Body of pancreas (tissue), 4 donors: ENCODE measurements around the gene DYRK2. TPM values are rescaled to one million over a fixed set of nuclear protein-coding genes. Genes with fewer than 3 reads are reported as not detected.

Experiments
- ATAC-seq: fragments of 150-250 bp; one replicate; pipeline ENCODE4 v1.9.1; 2016
- DNase-seq, 4 donors: peaks; one replicate each; pipeline ENCODE4 v3.0.0-alpha.2; 2019
- H3K27ac ChIP-seq, 4 donors: fragments of 200-600 bp; sonication (generic); 1 replicate in 3 of 4; 2 replicates in 1 of 4; pipeline versions ENCODE4 v1.5.1 to v1.6.1; 2016 to 2019; ENCODE audit warnings: mild to moderate bottlenecking in 1 of 4, mixed read lengths in 1 of 4, moderate library complexity in 1 of 4
- H3K27me3 ChIP-seq, 2 donors: fragments of 200-600 bp; sonication (generic); one replicate each; pipeline ENCODE4 v1.6.0; 2016; ENCODE audit warnings: mild to moderate bottlenecking in 1 of 2
- H3K36me3 ChIP-seq, 2 donors: fragments of 200-600 bp; sonication (generic); replicated peaks in 1 of 2; 2 replicates each; pipeline ENCODE4 v1.5.1; 2016; ENCODE audit warnings: low read depth in 2 of 2; ENCODE audit not compliant: insufficient read depth in 1 of 2
- H3K4me1 ChIP-seq: fragments of 200-600 bp; sonication (generic); one replicate; pipeline ENCODE4 v1.6.0; 2016
- H3K4me3 ChIP-seq, 2 donors: fragments of 200-600 bp; sonication (generic); 1 replicate in 1 of 2; 2 replicates in 1 of 2; pipeline ENCODE4 v1.5.1; 2016 to 2019
- H3K9me3 ChIP-seq, 3 donors: fragments of 200-600 bp; sonication (generic); 1 replicate in 2 of 3; 2 replicates in 1 of 3; pipeline ENCODE4 v1.5.1; 2016
- POLR2A ChIP-seq, 3 donors: fragments of 450-650 bp; IDR thresholded peaks; one replicate each; pipeline ENCODE4 v1.6.1; 2016; ENCODE audit warnings: antibody characterized with exemption in 3 of 3, mild to moderate bottlenecking in 2 of 3
- WGBS, 2 donors: methylation state at CpG; one replicate each; pipeline ENCODE4 v1.1.5; 2017; 5-methylcytosine and 5-hydroxymethylcytosine counted together
- intact Hi-C: fragments of 100-400 bp; cut with DNase I; formaldehyde crosslinking; loops from one replicate; pipeline ENCODE4 v1.15.1; 2023
- total RNA-seq, 2 donors: library from RNA; depleted of rRNA; stranded (reverse); fragments of >200 nt; gene quantifications; one replicate each; pipeline ENCODE4 v1.1.0, GENCODE V29; 2016
- TF ChIP-seq, protein P1 (sequence below), 7 experiments: fragments of 450-650 bp in 4 of 7; fragments of 200-600 bp in 3 of 7; sonication (generic) in 3 of 7; IDR thresholded peaks; one replicate each; pipeline ENCODE4 v1.5.1; 2016 to 2019; ENCODE audit warnings: antibody characterized with exemption in 7 of 7

Gene DYRK2
- total RNA-seq, 2 donors from 2014 or later = 15.6 to 19.8 TPM

DNA sequence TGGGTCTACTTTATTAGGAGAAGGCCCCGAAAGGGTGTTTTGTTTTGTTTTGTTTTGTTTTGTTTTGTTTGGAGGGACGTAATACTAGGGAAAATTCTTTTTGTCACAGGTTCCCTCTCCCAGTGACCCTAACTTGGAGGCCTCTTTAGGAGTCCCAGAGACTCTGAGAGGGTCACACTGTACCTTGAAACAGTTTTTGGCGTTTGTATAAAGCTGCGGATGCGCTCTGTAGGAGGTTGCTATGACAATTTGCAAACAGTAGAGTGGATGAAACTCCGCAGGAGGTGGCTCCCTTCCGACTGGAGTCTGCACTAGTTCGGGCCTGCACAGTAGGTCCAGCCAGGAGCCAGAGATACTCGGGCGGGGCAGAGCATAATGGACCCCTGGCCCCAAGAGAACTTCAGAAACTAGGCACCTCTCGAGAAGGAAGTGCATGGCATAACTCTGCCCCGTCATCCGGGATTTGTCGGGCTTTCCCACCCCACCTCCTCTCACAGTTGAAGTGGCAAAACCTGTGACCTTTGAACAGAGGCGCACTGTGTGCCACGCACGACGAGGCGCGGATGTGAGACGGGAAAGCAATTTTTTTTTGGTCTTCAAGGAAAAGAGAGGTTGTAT lies 1.3 kb upstream of the DYRK2 start:
- peak; percentile 45 to 65 (median 54) for DNase-seq
- WGBS, 2 donors = 41 to 44% methylated on average over 21 of the region's 21 CpGs
- H3K4me3 ChIP-seq = no peak overlapping the region
- peak; percentile 20 for ATAC-seq
- peaks cover 22% of the 10 kb centered on the region for H3K4me1 ChIP-seq
- no peaks in the 10 kb centered on the region for H3K36me3 ChIP-seq
- intact Hi-C loops = no loop called here
- peak overlapping the region; percentile 83 to 99 (median 96) for H3K27ac ChIP-seq
- H3K9me3 ChIP-seq = no peaks in the 10 kb centered on the region
- TF ChIP-seq POLR2A (IDR thresholded peaks at IDR 0.05) = no peak
- TF ChIP-seq, protein P1, sequence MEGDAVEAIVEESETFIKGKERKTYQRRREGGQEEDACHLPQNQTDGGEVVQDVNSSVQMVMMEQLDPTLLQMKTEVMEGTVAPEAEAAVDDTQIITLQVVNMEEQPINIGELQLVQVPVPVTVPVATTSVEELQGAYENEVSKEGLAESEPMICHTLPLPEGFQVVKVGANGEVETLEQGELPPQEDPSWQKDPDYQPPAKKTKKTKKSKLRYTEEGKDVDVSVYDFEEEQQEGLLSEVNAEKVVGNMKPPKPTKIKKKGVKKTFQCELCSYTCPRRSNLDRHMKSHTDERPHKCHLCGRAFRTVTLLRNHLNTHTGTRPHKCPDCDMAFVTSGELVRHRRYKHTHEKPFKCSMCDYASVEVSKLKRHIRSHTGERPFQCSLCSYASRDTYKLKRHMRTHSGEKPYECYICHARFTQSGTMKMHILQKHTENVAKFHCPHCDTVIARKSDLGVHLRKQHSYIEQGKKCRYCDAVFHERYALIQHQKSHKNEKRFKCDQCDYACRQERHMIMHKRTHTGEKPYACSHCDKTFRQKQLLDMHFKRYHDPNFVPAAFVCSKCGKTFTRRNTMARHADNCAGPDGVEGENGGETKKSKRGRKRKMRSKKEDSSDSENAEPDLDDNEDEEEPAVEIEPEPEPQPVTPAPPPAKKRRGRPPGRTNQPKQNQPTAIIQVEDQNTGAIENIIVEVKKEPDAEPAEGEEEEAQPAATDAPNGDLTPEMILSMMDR (IDR thresholded peaks at IDR 0.05) = no peak
- H3K27me3 ChIP-seq = no peaks in the 10 kb centered on the region

GRCh38 chr12:67647799-67648520 lies 585 bp upstream of the DYRK2 start:
- Histone ChIP-seq H3K4me1 (peaks cover 22% of the 10 kb centered on the region), H3K4me3 (peak overlapping the region; percentile 54 to 77), H3K27ac (peak overlapping the region; percentile 83 to 99 (median 96)), H3K36me3 (no peaks in the 10 kb centered on the region), H3K27me3 (no peaks in the 10 kb centered on the region), H3K9me3 (no peaks in the 10 kb centered on the region)
- DNase-seq (peak; percentile 77 to 86 (median 82)), ATAC-seq (peak; percentile 75)
- intact Hi-C loops = no loop called here
- peak in 2 of 3 donors; percentile 69 to 75 for TF ChIP-seq POLR2A (IDR thresholded peaks at IDR 0.05)
- TF ChIP-seq, protein P1 (IDR thresholded peaks at IDR 0.05) = peak in 6 of 7 experiments; percentile 13 to 79 (median 54)
- WGBS, 2 donors = 1% methylated on average over 38 to 41 of the region's 41 CpGs

DNA sequence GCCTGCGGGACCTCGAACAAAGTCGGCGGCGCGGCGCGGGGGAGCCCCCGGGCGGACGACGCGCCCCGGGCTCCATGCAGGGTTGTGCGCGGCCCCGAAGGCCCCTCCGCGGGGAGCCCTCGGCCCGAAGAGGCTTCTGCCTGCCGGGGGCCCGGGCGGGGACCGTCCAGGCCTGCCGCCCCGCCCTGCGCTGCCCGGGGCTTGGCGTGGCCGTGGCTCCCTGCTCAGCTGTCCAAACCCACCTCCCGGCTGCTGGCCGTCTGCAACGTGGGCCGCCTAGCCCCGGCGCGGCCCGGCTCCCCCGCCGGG lies 670 bp downstream of the DYRK2 start:
- Histone ChIP-seq H3K27me3 (no peaks in the 10 kb centered on the region), H3K27ac (peak overlapping the region; percentile 72 to 99 (median 96)), H3K4me3 (peak overlapping the region; percentile 83 to 91), H3K4me1 (peaks cover 22% of the 10 kb centered on the region), H3K36me3 (no peaks in the 10 kb centered on the region), H3K9me3 (no peaks in the 10 kb centered on the region)
- no peak for TF ChIP-seq POLR2A (IDR thresholded peaks at IDR 0.05)
- TF ChIP-seq, protein P1 (IDR thresholded peaks at IDR 0.05) = no peak
- DNase-seq (peak in 1 of 4 donors; percentile 24), ATAC-seq (peak; percentile 27)
- intact Hi-C loops = no loop called here
- WGBS, 2 donors = 0% methylated on average over 27 of the region's 41 CpGs; no CpG with 5 or more reads in 1 of the 2 donors

DNA sequence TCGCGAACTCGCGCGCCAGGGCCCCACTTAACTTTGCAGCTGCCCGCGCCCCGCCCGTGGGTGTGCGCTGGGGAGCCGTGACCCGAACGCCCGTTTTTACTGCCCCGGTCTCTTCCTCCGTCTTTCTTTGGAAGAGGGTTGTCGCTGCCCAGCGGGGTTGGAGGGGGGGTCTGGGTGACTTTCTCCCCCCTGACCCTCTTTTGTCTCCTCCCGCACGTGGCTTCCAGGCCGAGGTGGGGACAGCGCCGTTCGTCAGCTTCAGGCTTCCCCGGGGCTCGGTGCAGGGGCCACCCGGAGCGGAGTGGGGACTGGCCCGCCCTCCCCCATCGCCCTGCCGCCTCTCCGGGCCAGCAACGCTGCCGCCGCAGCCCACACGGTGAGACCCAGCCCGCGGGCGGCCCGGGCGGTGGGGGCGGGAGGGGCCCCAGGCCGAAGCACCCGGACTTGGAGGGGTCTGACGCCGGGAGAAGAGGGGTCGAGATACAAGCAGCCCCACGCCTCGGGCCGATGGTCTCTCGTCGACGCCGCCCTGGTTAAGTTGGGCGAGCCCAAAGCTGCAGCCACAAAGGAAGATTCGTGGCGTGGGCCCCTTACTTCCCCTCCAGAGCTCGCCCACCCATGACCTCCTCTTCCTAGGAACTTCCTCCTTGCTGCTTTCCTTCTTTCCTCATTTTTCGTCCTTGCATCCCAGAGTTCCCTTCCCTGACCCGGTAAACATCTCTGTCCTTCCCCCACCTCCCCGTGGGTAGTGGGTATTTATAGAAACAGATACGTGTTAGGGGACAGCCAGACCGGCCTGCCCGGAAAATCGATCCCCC lies 1.2 kb downstream of the DYRK2 start:
- Histone ChIP-seq H3K9me3 (no peaks in the 10 kb centered on the region), H3K27me3 (no peaks in the 10 kb centered on the region), H3K36me3 (no peaks in the 10 kb centered on the region), H3K4me3 (peak overlapping the region; percentile 83 to 91), H3K4me1 (peaks cover 22% of the 10 kb centered on the region), H3K27ac (peak overlapping the region; percentile 72 to 99 (median 96))
- peak; percentile 41 to 56 (median 42) for DNase-seq
- intact Hi-C loops = loop anchor here (10.0 kb wide), 1 partner anchor 285 kb away; no protein-coding TSS in a partner anchor
- 0% methylated on average over 37 to 61 of the region's 65 CpGs for WGBS, 2 donors
- ATAC-seq = peak; percentile 7
- TF ChIP-seq, protein P1 (IDR thresholded peaks at IDR 0.05) = no peak
- TF ChIP-seq POLR2A (IDR thresholded peaks at IDR 0.05) = peak in 1 of 3 donors; percentile 37
